ENCODE data around the gene RNASE11. TPM values are rescaled to one million over a fixed set of nuclear protein-coding genes. Genes with fewer than 3 reads are reported as not detected.
"Not testable (repeated sequence)": the region's sequence is repeated elsewhere in the genome, so short reads cannot be mapped to it uniquely, and the experiment has no call there.

RNASE11 gene
- total RNA-seq, 4 donors from 2014 or later = not detected

- TF ChIP-seq EP300 (IDR thresholded peaks at IDR 0.05) (no peak), CTCF (IDR thresholded peaks at IDR 0.05) (no peak), POLR2A (IDR thresholded peaks at IDR 0.05; ENCODE audit: low read depth) (no peak), POLR2AphosphoS5 (IDR thresholded peaks at IDR 0.05) (no peak)
- DNase-seq (ENCODE audit: extremely low spot score) = no peak
- Histone ChIP-seq H3K4me3 (no peak overlapping the region), H3K9me3 (no peaks in the 10 kb centered on the region), H3K27ac (replicated peaks in 1 of 4) (no peak overlapping the region), H3K36me3 (no peaks in the 10 kb centered on the region), H3K4me1 (no peaks in the 10 kb centered on the region), H3K27me3 (peaks cover 0 to 4% (median 0%) of the 10 kb centered on the region in 4 donors)
- WGBS = 73% methylated on average over 10 of the region's 12 CpGs
- intact Hi-C loops (cut with DNase I) = no loop called here
Measured at GRCh38 chr14:20601522-20601921, 13.7 kb upstream of the RNASE11 start.

GRCh38 chr14:20597108-20597507, 9.3 kb upstream of the RNASE11 start:
- TF ChIP-seq CTCF (IDR thresholded peaks at IDR 0.05) (no peak), POLR2AphosphoS5 (IDR thresholded peaks at IDR 0.05) (no peak), POLR2A (IDR thresholded peaks at IDR 0.05; ENCODE audit: low read depth) (no peak), EP300 (IDR thresholded peaks at IDR 0.05) (no peak)
- no peak overlapping the region for H3K4me3 ChIP-seq
- no peak for DNase-seq (ENCODE audit: extremely low spot score)

GRCh38 chr14:20595726-20596125, 7.9 kb upstream of the RNASE11 start:
- intact Hi-C loops (cut with DNase I); H3K4me1 ChIP-seq; H3K27me3 ChIP-seq; H3K27ac ChIP-seq (replicated peaks in 1 of 4); H3K36me3 ChIP-seq; H3K4me3 ChIP-seq; DNase-seq (ENCODE audit: extremely low spot score); H3K9me3 ChIP-seq: not testable (repeated sequence)
- WGBS = 94% methylated on average over 3 of the region's 3 CpGs

More at GRCh38 chr14:20597108-20597507, 9.3 kb upstream of the RNASE11 start:
- Histone ChIP-seq H3K9me3 (no peaks in the 10 kb centered on the region), H3K4me1 (no peaks in the 10 kb centered on the region), H3K27ac (replicated peaks in 1 of 4) (no peak overlapping the region), H3K36me3 (no peaks in the 10 kb centered on the region), H3K27me3 (peaks cover 0 to 7% (median 0%) of the 10 kb centered on the region in 4 donors)
- 75% methylated on average over 1 of the region's 1 CpG for WGBS
- intact Hi-C loops (cut with DNase I) = no loop called here

- Histone ChIP-seq H3K27me3 (peaks cover 0 to 15% (median 0%) of the 10 kb centered on the region in 4 donors), H3K36me3 (no peaks in the 10 kb centered on the region), H3K27ac (replicated peaks in 1 of 4) (no peak overlapping the region), H3K4me1 (no peaks in the 10 kb centered on the region), H3K9me3 (no peaks in the 10 kb centered on the region), H3K4me3 (no peak overlapping the region)
- intact Hi-C loops (cut with DNase I) = no loop called here
- TF ChIP-seq EP300 (IDR thresholded peaks at IDR 0.05) = no peak
- TF ChIP-seq CTCF (IDR thresholded peaks at IDR 0.05) = no peak
- TF ChIP-seq POLR2A (IDR thresholded peaks at IDR 0.05; ENCODE audit: low read depth) = no peak
- no peak for TF ChIP-seq POLR2AphosphoS5 (IDR thresholded peaks at IDR 0.05)
- WGBS = 45% methylated on average over 1 of the region's 1 CpG
- no peak for DNase-seq (ENCODE audit: extremely low spot score)
Measured at GRCh38 chr14:20592574-20592973, 4.8 kb upstream of the RNASE11 start.

GRCh38 chr14:20591235-20591634, 3.4 kb upstream of the RNASE11 start, which contains the start of gene RNASE12:
TSS of gene RNASE12 (minus strand) at chr14:20591376. CDS start at chr14:20590723, 653 bp downstream.
- Histone ChIP-seq H3K9me3 (no peaks in the 10 kb centered on the region), H3K4me3 (no peak within 1 kb of the TSS), H3K27me3 (peaks cover 0 to 15% (median 0%) of the 10 kb centered on the region in 4 donors), H3K27ac (replicated peaks in 1 of 4) (no peak within 1 kb of the TSS), H3K4me1 (no peaks in the 10 kb centered on the region), H3K36me3 (no peaks in the 10 kb centered on the region)
- intact Hi-C loops (cut with DNase I) = no loop called here
- TF ChIP-seq CTCF (IDR thresholded peaks at IDR 0.05) (no peak), POLR2AphosphoS5 (IDR thresholded peaks at IDR 0.05) (no peak)
- 72% methylated on average over 4 of the region's 4 CpGs for WGBS
- DNase-seq (ENCODE audit: extremely low spot score) = no peak
